ENCODE data around the gene CDK8.

Gene CDK8

DNA sequence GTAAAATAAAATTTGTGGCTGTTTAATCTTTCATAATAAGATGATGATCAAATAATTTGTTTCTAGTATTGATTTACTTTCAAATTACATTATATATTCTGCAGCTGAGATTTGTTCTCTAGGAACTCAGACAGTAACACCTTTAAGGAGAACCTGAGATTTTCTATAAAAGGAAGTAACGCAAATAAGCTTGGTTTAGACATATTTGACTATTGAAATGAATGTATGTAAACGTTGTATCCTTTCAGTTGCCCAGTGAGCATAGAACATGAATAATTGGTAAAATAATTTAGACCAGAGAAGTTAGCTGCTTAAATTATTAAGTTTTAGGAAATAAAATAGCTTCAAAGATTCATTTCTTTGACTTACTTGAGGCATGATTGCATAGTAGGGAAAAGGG, 3.1 kb downstream of the CDK8 start:
- no peak for TF ChIP-seq OSR1 (CRISPR knock-in tag; IDR thresholded peaks at IDR 0.05)
- TF ChIP-seq ARNTL (CRISPR knock-in tag; IDR thresholded peaks at IDR 0.05; ENCODE audit: borderline replicate concordance, low read depth): no peak
- TF ChIP-seq PPARA (CRISPR knock-in tag; IDR thresholded peaks at IDR 0.05; ENCODE audit: borderline replicate concordance): no peak
- ATAC-seq: no peak

DNA sequence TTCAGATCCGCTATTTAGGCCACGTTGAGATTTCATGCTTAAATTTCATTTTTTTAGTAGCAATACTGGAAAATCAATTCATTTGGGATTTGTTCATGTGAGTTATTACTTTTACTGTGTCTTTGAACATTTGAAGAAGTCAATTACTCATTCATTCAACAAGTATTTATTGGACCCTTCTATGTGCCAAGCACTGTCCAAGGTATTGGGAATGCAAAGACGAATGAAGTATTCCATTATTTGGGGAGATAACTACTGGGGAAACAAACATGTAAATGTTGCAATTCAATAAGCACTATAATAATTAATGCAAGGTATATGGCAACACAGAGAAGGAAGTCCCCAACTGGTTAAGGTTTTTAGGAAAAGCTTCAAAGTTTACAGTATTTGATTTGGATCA, 5.7 kb downstream of the CDK8 start:
- ATAC-seq: no peak
- no peak for TF ChIP-seq TCF4 (CRISPR knock-in tag; IDR thresholded peaks at IDR 0.05; ENCODE audit: borderline replicate concordance)
- TF ChIP-seq ARNTL (CRISPR knock-in tag; IDR thresholded peaks at IDR 0.05; ENCODE audit: borderline replicate concordance, low read depth): no peak
- TF ChIP-seq ZNF70 (CRISPR knock-in tag; IDR thresholded peaks at IDR 0.05): no peak
- TF ChIP-seq ZFP3 (CRISPR knock-in tag; IDR thresholded peaks at IDR 0.05): no peak
- TF ChIP-seq, protein P1, sequence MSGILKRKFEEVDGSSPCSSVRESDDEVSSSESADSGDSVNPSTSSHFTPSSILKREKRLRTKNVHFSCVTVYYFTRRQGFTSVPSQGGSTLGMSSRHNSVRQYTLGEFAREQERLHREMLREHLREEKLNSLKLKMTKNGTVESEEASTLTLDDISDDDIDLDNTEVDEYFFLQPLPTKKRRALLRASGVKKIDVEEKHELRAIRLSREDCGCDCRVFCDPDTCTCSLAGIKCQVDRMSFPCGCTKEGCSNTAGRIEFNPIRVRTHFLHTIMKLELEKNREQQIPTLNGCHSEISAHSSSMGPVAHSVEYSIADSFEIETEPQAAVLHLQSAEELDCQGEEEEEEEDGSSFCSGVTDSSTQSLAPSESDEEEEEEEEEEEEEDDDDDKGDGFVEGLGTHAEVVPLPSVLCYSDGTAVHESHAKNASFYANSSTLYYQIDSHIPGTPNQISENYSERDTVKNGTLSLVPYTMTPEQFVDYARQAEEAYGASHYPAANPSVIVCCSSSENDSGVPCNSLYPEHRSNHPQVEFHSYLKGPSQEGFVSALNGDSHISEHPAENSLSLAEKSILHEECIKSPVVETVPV (CRISPR knock-in tag; IDR thresholded peaks at IDR 0.05): no peak
- TF ChIP-seq, protein P2, sequence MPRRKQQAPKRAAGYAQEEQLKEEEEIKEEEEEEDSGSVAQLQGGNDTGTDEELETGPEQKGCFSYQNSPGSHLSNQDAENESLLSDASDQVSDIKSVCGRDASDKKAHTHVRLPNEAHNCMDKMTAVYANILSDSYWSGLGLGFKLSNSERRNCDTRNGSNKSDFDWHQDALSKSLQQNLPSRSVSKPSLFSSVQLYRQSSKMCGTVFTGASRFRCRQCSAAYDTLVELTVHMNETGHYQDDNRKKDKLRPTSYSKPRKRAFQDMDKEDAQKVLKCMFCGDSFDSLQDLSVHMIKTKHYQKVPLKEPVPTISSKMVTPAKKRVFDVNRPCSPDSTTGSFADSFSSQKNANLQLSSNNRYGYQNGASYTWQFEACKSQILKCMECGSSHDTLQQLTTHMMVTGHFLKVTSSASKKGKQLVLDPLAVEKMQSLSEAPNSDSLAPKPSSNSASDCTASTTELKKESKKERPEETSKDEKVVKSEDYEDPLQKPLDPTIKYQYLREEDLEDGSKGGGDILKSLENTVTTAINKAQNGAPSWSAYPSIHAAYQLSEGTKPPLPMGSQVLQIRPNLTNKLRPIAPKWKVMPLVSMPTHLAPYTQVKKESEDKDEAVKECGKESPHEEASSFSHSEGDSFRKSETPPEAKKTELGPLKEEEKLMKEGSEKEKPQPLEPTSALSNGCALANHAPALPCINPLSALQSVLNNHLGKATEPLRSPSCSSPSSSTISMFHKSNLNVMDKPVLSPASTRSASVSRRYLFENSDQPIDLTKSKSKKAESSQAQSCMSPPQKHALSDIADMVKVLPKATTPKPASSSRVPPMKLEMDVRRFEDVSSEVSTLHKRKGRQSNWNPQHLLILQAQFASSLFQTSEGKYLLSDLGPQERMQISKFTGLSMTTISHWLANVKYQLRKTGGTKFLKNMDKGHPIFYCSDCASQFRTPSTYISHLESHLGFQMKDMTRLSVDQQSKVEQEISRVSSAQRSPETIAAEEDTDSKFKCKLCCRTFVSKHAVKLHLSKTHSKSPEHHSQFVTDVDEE (CRISPR knock-in tag; IDR thresholded peaks at IDR 0.05): no peak
- TF ChIP-seq RARB (CRISPR knock-in tag; IDR thresholded peaks at IDR 0.05): no peak
- TF ChIP-seq BACH2 (CRISPR knock-in tag; IDR thresholded peaks at IDR 0.05; ENCODE audit: borderline replicate concordance): no peak
- TF ChIP-seq OSR1 (CRISPR knock-in tag; IDR thresholded peaks at IDR 0.05): no peak
- TF ChIP-seq, protein P3, sequence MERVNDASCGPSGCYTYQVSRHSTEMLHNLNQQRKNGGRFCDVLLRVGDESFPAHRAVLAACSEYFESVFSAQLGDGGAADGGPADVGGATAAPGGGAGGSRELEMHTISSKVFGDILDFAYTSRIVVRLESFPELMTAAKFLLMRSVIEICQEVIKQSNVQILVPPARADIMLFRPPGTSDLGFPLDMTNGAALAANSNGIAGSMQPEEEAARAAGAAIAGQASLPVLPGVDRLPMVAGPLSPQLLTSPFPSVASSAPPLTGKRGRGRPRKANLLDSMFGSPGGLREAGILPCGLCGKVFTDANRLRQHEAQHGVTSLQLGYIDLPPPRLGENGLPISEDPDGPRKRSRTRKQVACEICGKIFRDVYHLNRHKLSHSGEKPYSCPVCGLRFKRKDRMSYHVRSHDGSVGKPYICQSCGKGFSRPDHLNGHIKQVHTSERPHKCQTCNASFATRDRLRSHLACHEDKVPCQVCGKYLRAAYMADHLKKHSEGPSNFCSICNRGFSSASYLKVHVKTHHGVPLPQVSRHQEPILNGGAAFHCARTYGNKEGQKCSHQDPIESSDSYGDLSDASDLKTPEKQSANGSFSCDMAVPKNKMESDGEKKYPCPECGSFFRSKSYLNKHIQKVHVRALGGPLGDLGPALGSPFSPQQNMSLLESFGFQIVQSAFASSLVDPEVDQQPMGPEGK (CRISPR knock-in tag; IDR thresholded peaks at IDR 0.05; ENCODE audit: borderline replicate concordance): no peak
- no peak for TF ChIP-seq ZFP30 (CRISPR knock-in tag; IDR thresholded peaks at IDR 0.05)
- TF ChIP-seq PPARA (CRISPR knock-in tag; IDR thresholded peaks at IDR 0.05; ENCODE audit: borderline replicate concordance): no peak
- TF ChIP-seq ZNF8 (CRISPR knock-in tag; IDR thresholded peaks at IDR 0.05): no peak

DNA sequence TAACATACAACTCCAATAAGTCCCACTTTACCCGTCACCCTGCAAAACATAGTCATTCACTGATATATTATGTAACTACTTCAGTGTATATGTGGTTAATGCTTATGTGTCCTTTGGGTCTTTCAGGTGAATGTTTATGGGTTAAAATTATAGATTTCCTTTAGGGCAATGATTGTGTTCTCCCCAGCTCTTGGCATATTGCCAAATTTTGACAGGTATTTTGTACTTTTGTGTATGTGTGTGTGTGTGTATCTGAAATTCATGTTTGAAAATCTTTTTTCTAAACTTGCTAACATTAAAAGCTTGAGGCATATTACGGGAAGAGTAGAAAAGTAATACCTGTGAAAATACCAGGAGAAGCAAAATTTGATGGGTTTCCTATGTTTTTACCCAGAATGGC, 8.2 kb downstream of the CDK8 start:
- no peak for ATAC-seq
- TF ChIP-seq ESRRG (CRISPR knock-in tag; IDR thresholded peaks at IDR 0.05): no peak

DNA sequence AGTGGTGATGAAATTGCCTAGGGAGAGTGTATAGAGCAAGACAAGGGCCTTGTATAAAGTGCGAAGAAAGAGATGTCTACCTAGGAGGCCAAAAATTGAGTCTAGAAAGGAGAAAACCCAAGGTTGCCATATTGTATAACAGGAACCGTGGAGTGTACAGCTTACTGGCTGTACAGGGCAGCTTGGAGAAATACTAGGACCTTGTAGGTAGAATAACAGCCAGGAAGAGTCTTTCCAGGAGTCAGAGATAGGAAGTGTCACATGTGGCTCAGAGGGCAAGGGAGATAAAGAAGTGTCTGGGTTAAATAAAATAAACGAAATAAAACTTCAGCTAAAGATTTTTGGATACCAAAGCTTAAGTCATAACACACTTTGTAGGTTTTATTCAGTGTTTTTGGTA, 12.4 kb downstream of the CDK8 start:
- no peak for ATAC-seq
- TF ChIP-seq ZC3H10 (CRISPR knock-in tag; IDR thresholded peaks at IDR 0.05) (no peak), GLIS3 (CRISPR knock-in tag; IDR thresholded peaks at IDR 0.05) (no peak), ARNTL (CRISPR knock-in tag; IDR thresholded peaks at IDR 0.05; ENCODE audit: borderline replicate concordance, low read depth) (no peak), ZNF565 (CRISPR knock-in tag; conservative IDR thresholded peaks at IDR 0.05; ENCODE audit: low read depth) (no peak), ISL1 (CRISPR knock-in tag; IDR thresholded peaks at IDR 0.05) (no peak)
- TF ChIP-seq, protein P3 (CRISPR knock-in tag; IDR thresholded peaks at IDR 0.05; ENCODE audit: borderline replicate concordance): no peak
- TF ChIP-seq, protein P4, sequence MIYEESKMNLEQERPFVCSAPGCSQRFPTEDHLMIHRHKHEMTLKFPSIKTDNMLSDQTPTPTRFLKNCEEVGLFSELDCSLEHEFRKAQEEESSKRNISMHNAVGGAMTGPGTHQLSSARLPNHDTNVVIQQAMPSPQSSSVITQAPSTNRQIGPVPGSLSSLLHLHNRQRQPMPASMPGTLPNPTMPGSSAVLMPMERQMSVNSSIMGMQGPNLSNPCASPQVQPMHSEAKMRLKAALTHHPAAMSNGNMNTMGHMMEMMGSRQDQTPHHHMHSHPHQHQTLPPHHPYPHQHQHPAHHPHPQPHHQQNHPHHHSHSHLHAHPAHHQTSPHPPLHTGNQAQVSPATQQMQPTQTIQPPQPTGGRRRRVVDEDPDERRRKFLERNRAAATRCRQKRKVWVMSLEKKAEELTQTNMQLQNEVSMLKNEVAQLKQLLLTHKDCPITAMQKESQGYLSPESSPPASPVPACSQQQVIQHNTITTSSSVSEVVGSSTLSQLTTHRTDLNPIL (CRISPR knock-in tag; IDR thresholded peaks at IDR 0.05; ENCODE audit: low read depth): no peak
- TF ChIP-seq, protein P5, sequence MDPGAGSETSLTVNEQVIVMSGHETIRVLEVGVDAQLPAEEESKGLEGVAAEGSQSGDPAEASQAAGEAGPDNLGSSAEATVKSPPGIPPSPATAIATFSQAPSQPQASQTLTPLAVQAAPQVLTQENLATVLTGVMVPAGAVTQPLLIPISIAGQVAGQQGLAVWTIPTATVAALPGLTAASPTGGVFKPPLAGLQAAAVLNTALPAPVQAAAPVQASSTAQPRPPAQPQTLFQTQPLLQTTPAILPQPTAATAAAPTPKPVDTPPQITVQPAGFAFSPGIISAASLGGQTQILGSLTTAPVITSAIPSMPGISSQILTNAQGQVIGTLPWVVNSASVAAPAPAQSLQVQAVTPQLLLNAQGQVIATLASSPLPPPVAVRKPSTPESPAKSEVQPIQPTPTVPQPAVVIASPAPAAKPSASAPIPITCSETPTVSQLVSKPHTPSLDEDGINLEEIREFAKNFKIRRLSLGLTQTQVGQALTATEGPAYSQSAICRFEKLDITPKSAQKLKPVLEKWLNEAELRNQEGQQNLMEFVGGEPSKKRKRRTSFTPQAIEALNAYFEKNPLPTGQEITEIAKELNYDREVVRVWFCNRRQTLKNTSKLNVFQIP (CRISPR knock-in tag; IDR thresholded peaks at IDR 0.05; ENCODE audit: borderline replicate concordance, low read depth): no peak

Measured in SK-N-SH treated with all-trans-retinoic acid at 6 μM for 48 hours (cell line).